OCI-LY3 (cell line): ENCODE measurements around the gene ZNF561.
A peak's percentile ranks its signal among the peaks of the same experiment; 100 is the strongest.

ENCODE experiments used
- H2AFZ ChIP-seq: fragments of 200-600, 300-600 bp; shearing (Covaris generic); 2 replicates; pipeline ENCODE4 v1.6.0; 2014; ENCODE audit warnings: antibody characterized with exemption, low read depth, low read length
- H3K27ac ChIP-seq: fragments of 200-600, 300-600 bp; sonication (generic); 2 replicates; pipeline ENCODE4 v1.5.1; 2014; ENCODE audit warnings: mild to moderate bottlenecking, low read length, moderate library complexity, mixed read lengths
- H3K27me3 ChIP-seq: fragments of 200-600, 300-600 bp; sonication (generic); 2 replicates; pipeline ENCODE4 v1.6.1; 2014; ENCODE audit warnings: low read depth, low read length, mixed read lengths
- H3K36me3 ChIP-seq: fragments of 200-600, 300-600 bp; sonication (generic); replicated peaks from 2 replicates; pipeline ENCODE3; 2014; ENCODE audit warnings: low read depth, low read length, mixed read lengths
- H3K4me1 ChIP-seq: fragments of 300-600, 200-600 bp; sonication (generic); 2 replicates; pipeline ENCODE4 v1.6.1; 2014; ENCODE audit warnings: low read length, mixed read lengths
- H3K4me2 ChIP-seq: fragments of 200-600, 300-600 bp; sonication (generic); 2 replicates; pipeline ENCODE4 v1.6.1; 2014; ENCODE audit warnings: low read length, mixed read lengths
- H3K4me3 ChIP-seq: fragments of 300-600, 200-600 bp; sonication (generic); 2 replicates; pipeline ENCODE4 v1.5.1; 2014; ENCODE audit warnings: antibody characterized with exemption, mild to moderate bottlenecking, low read length, moderate library complexity
- H3K79me2 ChIP-seq: fragments of 300-600, 200-600 bp; shearing (Covaris generic); 2 replicates; pipeline ENCODE4 v1.6.1; 2014; ENCODE audit warnings: mild to moderate bottlenecking, low read length, mixed read lengths
- H3K9ac ChIP-seq: fragments of 300-600, 200-600 bp; shearing (Covaris generic); 2 replicates; pipeline ENCODE4 v1.6.0; 2014; ENCODE audit warnings: mild to moderate bottlenecking, low read length, moderate library complexity
- H3K9me3 ChIP-seq: fragments of 200-600, 300-600 bp; shearing (Covaris generic); 2 replicates; pipeline ENCODE4 v1.6.1; 2014; ENCODE audit warnings: low read length, mixed read lengths; ENCODE audit not compliant: insufficient read depth
- H4K20me1 ChIP-seq: fragments of 200-600, 300-600 bp; sonication (generic); 2 replicates; pipeline ENCODE4 v1.6.1; 2016; ENCODE audit warnings: low read length, mixed read lengths; ENCODE audit not compliant: insufficient read depth
- CTCF ChIP-seq: fragments of 200-600, 300-600 bp; sonication (generic); IDR thresholded peaks from 2 replicates; pipeline ENCODE4 v1.5.1; 2014; ENCODE audit warnings: antibody characterized with exemption, low read length, low read depth
- EZH2phosphoT487 ChIP-seq: fragments of 200-600 bp; shearing (Covaris generic); IDR thresholded peaks from 2 replicates; pipeline ENCODE4 v1.6.1; 2018; ENCODE audit warnings: antibody characterized with exemption, mixed run types, low read depth

The ZNF561 gene

GRCh38 chr19:9640956-9641355 lies 19.9 kb upstream of the ZNF561 start:
- Histone ChIP-seq H3K27me3 (no peaks in the 10 kb centered on the region), H3K79me2 (no peaks in the 10 kb centered on the region), H4K20me1 (no peaks in the 10 kb centered on the region), H3K36me3 (peaks cover 27% of the 10 kb centered on the region), H3K4me3 (no peak overlapping the region), H3K9ac (no peak overlapping the region), H3K9me3 (0 out of 2 replicates have a peak, but pooled peaks cover 7% of the 10 kb centered on the region), H2AFZ (no peak overlapping the region), H3K4me1 (no peaks in the 10 kb centered on the region), H3K27ac (no peak overlapping the region), H3K4me2 (no peak overlapping the region)
- no peak for TF ChIP-seq EZH2phosphoT487
- no peak for TF ChIP-seq CTCF

DNA sequence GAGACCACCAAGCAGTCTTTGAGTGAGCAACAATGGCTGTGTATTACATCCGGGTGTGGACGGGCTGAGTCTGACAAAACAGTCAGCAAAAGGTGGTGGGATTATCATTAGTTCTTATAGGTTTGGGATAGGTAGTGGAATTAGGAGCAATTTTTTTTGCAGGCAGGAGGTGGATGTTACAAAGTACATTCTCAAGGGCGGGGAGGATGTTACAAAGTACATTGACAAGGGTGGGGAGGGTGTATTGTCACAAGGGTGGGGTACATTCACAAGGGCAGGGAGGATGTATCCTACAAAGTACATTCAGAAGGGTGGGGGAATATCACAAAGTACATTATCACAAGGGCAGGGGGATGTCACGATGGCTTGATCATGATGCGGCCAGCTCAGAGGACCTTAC lies 15.0 kb upstream of the ZNF561 start:
- Histone ChIP-seq H3K4me3 (no peak overlapping the region), H3K27me3 (no peaks in the 10 kb centered on the region), H3K4me2 (no peak overlapping the region), H3K27ac (no peak overlapping the region), H3K4me1 (no peaks in the 10 kb centered on the region), H2AFZ (no peak overlapping the region), H3K79me2 (no peaks in the 10 kb centered on the region), H3K9ac (no peak overlapping the region), H3K9me3 (no peaks in the 10 kb centered on the region), H4K20me1 (no peaks in the 10 kb centered on the region), H3K36me3 (peaks cover 8% of the 10 kb centered on the region)
- TF ChIP-seq CTCF (no peak), EZH2phosphoT487 (no peak)

DNA sequence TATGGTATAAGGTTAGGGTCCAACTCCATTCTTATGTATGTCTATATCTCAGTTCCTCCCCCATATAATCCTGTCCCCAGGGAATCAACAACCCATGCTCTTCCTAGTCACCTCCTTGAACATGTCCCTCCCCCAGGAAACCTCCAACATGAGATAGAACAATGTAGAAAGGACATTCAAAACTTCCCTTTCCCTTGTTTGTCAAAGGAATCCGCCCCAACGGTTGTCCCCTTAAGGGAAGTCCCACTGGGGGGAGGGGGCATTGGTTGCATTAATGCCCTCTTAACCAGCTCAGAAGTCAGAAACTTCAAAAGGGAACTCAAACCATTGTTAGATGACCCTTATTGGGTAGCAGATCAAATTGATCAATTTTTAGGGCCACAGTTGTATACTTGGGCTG lies 6.8 kb upstream of the ZNF561 start:
- Histone ChIP-seq H4K20me1 (no peaks in the 10 kb centered on the region), H3K36me3 (peaks cover 7% of the 10 kb centered on the region), H3K4me3 (no peak overlapping the region), H3K27me3 (no peaks in the 10 kb centered on the region), H3K27ac (no peak overlapping the region), H3K9ac (no peak overlapping the region), H2AFZ (no peak overlapping the region), H3K79me2 (no peaks in the 10 kb centered on the region), H3K4me1 (no peaks in the 10 kb centered on the region), H3K9me3 (no peaks in the 10 kb centered on the region), H3K4me2 (no peak overlapping the region)
- TF ChIP-seq CTCF (no peak), EZH2phosphoT487 (no peak)

- Histone ChIP-seq H3K79me2 (peaks cover 22% of the 10 kb centered on the region), H3K4me3 (peak overlapping the region; percentile 5; the same call in 1 of the 2 replicates), H3K4me1 (peaks cover 9% of the 10 kb centered on the region; the same call in 1 of the 2 replicates), H3K9ac (no peak overlapping the region), H2AFZ (no peak overlapping the region), H4K20me1 (no peaks in the 10 kb centered on the region), H3K27ac (no peak overlapping the region), H3K27me3 (no peaks in the 10 kb centered on the region), H3K9me3 (no peaks in the 10 kb centered on the region), H3K36me3 (peaks cover 4% of the 10 kb centered on the region), H3K4me2 (no peak overlapping the region)
- TF ChIP-seq CTCF (no peak), EZH2phosphoT487 (no peak)
Observed at GRCh38 chr19:9622531-9622930, 1.5 kb upstream of the ZNF561 start.
